Ureter (tissue), 1 donor: ENCODE measurements around the gene PTPN18. TPM values are rescaled to one million over a fixed set of nuclear protein-coding genes. Genes with fewer than 3 reads are reported as not detected.
"Not testable (repeated sequence)": the region's sequence is repeated elsewhere in the genome, so short reads cannot be mapped to it uniquely, and the experiment has no call there.

Experiments used
- DNase-seq: peaks from one replicate; pipeline ENCODE4 v3.0.0-alpha.2; 2020; ENCODE audit warnings: low spot score
- total RNA-seq: library from RNA; stranded (reverse); gene quantifications from one replicate; pipeline ENCODE4 v1.2.4, GENCODE V29; 2023
- donor health status: DM: yes; HTN: yes; CAD: no.

PTPN18 gene
- total RNA-seq, 1 donor from 2014 or later, result 97.9 TPM

GRCh38 chr2:130381145-130381544 lies 25.3 kb downstream of the PTPN18 start:
- no peak for DNase-seq

DNA sequence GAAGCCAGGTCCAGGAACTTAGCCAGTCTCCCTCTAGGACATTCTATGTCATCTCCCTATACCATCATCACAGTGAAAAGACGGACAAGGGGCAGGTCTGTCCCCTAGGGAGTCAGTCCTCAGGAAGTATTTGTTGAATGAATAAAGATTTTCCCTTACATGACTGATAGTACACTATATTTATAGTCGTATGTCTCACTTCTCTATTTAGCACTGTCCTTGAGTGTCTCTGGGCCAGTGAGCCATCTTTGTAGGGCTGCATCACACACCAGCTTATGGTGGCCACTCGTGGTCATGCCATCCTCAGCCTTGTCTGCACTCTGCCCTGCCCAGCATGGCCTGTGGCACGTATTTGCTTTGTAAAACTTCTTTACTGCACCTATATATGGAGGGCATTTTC lies 25.8 kb downstream of the PTPN18 start:
- no peak for DNase-seq

DNA sequence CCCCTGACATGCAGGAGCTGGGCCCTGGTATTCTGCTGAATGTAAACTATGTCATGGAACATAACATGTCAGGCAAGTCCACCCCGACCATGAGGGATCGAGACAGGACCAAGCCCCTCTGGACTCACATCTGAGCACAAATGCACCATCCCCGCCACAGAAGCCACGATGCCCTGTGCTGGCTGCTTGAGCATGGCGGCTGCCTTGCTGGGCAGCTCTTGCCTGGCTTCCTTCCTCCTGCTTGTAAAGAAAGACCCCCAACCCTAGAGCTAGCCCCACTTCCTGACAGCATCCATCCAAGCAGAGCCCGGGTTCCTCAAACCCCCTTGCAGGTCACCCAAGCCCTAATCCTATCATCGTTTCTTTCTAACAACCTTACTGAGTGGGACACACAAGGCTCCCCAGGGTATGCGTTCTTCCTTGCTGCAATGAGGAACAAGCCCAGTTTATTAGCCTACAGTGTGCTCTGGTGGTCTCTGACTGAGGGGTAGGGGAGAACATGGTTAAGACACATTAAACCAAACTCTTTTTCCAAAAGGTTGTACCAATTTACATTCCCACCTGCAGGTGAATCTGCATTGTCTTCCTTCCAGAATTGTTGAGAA lies 26.6 kb downstream of the PTPN18 start:
- no peak for DNase-seq

GRCh38 chr2:130385709-130386108 lies 29.9 kb downstream of the PTPN18 start:
- DNase-seq, result no peak

GRCh38 chr2:130387071-130387400 lies 31.2 kb downstream of the PTPN18 start:
- no peak for DNase-seq

DNA sequence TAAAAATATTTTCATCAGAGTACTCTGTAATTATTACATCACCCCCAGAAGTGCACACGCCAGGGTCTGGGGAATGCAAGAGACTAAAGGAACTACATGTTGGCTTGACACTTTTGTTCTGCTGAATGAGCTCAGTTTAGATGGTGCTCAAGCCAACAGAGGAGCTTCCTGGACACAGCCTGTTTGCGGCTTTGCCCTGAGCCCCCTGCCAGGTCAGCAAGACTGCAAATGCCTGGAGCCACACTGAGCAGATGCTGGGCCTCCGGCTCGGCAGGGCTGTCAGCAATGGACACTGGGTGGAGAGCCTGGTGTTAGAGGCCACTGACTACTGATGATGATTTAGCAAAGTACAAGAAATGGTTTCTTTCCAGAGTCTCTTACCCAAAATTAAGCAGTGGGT lies 31.9 kb downstream of the PTPN18 start:
- DNase-seq, result no peak

DNA sequence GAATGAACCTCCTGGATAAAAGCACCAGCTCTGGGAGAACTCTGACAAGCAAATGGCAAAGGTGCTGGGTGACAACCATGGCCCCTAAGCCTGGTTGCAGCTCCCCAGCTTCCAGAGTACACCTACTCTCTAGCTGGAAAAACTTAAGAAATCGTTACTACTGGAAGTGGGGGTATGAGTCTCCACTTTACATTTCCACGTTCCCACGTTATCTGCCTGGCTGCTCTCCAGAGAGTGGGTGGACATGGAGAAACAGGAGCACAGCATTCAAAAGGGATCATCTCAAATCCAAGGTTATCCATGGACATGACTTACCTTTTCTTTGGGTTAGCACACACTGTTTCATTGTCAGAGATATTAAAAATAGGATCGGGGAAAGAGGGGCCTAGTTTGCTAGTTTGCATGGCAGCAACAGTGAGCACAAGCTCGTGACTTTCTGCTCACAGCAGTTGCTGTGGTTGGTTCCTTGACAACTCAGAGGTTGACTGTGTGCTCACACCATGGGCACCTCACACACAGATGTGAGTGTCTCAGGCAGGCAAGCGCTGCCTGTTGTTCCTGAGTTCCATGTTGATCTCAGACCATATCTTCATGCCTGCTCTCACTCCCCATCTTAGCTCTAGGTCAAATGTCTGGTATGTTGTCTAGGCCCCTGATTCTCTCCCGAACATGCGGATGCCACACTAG lies 32.5 kb downstream of the PTPN18 start:
- DNase-seq, result no peak

DNA sequence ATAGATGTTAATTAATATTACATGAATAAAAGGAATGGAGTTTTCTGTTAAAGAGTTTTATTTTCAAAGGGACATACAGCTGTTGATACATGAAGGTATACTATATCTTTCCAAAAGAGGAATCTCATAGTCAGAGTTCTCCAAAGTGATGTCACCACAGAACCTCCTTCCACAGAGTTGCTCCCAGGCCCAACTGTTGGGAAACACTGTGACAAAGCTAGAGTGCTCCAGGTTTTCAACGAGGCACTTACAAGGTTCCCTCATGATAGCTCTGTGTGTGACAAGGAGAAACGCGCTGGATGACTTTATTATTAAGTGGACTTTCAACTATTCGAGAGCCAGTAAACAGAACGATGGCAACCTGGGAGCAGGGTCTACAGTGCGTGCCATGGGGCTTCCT lies 33.5 kb downstream of the PTPN18 start:
- DNase-seq, result no peak

DNA sequence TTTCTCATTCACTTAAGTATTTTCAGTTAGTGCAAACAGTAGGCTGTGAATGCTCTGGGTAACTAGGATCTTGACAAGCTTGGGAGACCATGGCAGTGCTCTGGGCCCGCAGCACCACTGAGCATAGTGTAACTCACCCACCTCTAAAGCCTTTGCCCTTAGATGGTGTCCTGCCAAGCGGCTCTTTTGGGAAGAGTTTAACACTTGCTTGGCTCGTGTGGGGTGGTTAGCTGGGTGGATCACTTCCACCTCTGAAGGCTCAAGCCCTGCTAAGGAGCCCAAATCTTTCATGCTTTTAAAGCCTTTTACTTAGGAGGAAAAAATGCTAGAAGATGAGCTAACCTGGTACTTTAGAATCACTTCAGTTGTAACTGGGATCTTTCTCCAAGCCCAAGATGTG lies 33.9 kb downstream of the PTPN18 start:
- no peak for DNase-seq

- peak; percentile 66 for DNase-seq
These were observed 34.7 kb downstream of the PTPN18 start for GRCh38 chr2:130390460-130391057.

DNA sequence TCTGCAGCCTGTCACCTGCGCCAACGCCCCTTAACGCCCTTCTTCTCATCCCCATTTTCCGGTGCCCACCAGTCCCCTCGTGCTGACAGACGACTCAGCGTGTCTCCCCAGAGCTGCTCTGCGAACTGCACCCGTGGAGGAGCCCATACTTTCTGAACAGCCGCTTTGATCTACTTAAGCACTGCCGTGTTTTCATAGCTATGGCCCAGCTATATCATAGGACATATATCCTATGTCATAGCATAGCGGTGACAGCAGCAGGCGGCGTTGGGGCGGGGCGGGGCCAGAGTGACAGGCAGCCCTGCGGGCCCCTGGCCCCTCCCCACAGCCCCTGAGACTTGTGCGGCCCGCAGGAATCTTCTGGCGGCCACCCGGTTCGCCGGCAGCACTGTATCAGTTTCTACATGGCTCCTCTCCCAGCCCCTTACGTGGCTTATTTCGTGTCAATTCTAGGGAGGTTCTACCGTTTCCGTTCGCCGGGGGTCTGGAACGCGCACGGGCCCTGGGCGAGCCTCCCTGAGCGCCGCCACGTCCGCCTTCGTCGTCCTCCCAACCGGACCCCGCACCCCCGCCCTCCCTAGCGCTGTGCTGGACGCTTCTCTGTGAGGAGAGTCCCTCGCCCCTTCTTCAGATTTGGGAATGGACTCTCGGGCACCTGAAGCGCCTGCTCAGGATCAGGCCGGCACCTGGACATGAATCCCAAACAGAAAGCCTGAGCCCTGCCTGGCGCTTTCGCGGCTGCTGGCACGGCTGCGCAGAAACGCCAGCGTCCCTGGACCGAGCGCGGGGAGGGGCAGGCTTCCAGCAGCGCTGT lies 35.4 kb downstream of the PTPN18 start:
- peak; percentile 87 for DNase-seq

DNA sequence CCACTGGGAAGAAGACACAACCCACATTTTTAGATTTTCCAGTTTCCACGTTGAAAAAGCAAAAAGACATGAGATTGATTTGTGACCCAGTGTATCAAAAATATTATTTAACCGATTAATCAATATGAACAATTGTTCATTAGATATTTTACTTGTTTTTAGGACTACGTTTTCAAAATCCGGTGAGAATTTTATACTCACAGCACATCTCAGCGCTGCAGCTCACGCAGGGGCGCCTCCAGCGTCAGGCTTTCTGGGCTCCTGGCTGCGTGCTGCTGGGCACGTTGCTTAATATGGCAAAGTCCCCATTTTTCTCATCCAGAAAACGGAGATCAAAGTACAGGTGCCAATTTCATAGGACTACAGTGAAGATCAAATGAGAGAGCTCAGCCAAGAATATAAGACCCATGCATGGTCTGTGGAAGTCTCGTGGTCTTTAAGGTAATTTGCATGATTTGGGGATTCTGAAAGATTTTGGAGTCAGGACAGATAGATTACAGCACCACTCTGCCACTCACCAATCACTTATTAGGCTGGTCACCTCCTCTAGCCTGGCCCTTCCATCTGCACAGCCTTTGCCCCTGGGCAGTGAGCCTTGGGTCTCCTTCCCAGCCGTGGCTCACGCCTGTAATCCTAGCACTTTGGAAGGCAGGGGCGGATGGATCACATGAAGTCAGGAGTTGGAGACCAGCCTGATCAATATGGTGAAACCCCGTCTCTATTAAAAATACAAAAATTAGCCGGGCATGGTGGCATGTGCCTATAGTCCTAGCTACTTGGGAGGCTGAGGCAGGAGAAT lies 36.2 kb downstream of the PTPN18 start:
- no peak for DNase-seq

DNA sequence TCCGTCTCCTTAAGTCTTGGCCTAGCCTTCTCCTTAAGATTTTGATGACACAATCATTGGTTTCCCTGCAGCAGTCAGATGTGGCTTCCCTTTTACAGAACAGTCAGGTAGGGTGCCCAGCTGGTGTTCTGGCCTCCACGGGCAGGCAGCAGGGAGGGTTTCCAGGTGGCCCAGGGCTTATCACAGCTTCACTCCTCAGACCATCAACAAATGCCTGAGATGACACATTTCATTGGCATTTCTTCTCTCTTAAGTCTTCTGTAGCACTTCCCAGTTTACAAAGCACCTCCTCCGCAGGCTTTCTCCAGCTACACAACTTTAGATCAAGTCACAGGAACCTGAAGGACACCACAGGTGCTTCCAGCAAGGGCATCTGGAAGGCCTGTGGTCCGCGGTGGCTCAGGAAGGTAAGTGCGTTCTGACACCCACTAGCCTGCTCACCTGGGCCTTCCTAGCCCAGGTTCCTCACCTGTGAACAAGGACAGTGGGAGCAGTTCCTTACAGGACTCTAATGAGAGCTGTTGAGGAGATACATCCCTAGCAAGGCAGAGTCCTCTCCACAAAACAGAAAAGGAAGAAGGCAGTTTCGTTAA lies 37.6 kb downstream of the PTPN18 start:
- no peak for DNase-seq

- not testable (repeated sequence) for DNase-seq
These were observed 50.4 kb downstream of the PTPN18 start for GRCh38 chr2:130406280-130406679.

DNA sequence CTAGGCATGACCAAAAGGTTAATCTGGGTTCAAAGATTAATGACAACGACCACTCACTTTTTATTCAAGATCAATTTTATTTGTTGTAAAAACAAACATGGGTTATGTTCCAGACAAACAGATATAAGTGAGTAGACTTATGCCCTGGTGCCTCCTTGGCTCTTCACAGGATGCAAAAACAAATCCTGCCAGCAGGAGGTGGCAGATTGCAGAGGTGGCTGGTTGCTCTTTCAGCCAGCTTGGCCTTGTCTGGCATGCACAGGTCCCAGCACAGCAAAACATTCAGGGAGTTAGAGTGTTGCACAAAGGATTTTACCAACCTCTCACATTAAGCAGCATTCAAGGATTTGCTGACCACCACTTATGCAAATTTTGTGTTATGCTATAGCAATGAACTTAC lies 60.8 kb downstream of the PTPN18 start:
- not testable (repeated sequence) for DNase-seq

DNA sequence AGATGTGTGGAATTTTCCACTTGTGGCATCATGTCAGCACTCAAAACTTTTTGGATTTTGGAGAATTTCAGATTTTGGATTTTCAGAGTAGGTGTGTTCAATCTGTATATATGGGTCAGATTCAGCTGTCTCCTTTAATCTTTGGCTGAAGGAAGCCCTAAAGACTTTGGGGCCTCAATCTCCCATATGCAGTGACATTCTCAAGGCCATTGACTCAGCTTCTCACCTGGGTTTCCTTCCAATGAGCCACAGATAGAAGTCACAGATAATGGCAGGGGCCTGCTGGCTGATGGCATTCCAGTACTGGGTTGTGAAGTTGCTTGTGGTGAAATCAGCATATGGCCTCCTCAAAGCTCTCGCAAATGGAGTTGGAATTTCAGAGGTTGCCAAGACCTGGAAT lies 63.0 kb downstream of the PTPN18 start:
- not testable (repeated sequence) for DNase-seq

Other genes with a start within 250 kb of the PTPN18 start
- gene POTEF, start 226.8 kb upstream of the PTPN18 start, total RNA-seq, result not detected
- gene CCDC74B, start 210.9 kb upstream of the PTPN18 start, total RNA-seq, result 1.7 TPM
- 39.6 TPM for gene SMPD4, start 174.5 kb upstream of the PTPN18 start, total RNA-seq
- 165 TPM for gene MZT2B, start 173.8 kb upstream of the PTPN18 start, total RNA-seq
- not detected for gene TUBA3E, start 157.6 kb upstream of the PTPN18 start, total RNA-seq
- gene IMP4, start 13.2 kb upstream of the PTPN18 start, total RNA-seq, result 76.5 TPM
- not detected for gene POTEI, start 153.3 kb downstream of the PTPN18 start, total RNA-seq
- gene CFC1B, start 165.2 kb downstream of the PTPN18 start, total RNA-seq, result not detected
- not detected for gene CFC1, start 243.5 kb downstream of the PTPN18 start, total RNA-seq